Measurements from ENCODE around the gene TNS3. TPM values are rescaled to one million over a fixed set of nuclear protein-coding genes. Genes with fewer than 3 reads are reported as not detected.

TNS3 gene
- total RNA-seq, 2 donors from 2014 or later = 0.37 to 0.71 TPM

DNA sequence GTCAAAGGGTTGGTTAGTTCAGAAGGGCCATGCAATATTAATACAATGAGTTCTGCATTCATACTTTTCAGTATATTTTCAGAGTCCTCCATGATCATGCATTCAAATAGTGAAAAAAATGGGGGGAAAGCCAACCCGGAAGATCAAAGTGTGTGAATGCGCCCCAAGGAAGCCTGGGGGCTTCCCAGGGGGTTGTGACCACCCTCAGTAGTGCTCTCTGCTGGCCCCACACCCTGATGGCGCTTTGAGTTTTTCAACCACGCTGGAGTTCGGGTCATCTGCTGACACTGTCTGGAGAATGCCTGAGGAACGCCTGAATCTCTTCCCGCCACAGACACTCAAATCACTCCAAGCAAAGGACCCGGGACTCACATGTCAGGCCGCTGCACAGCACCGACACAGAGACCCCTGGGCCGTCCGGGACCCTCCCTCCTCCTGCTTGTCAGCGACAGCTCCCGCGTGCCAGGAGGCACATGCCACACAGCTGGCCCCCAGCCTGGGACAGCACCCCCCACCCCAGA is 1.0 kb downstream of the TNS3 start:
- Mint-ChIP-seq H3K27ac (no peak overlapping the region), H3K4me3 (no peak overlapping the region), H3K4me1 (no peaks in the 10 kb centered on the region), H3K9me3 (peaks cover 3% of the 10 kb centered on the region), H3K36me3 (ENCODE audit: low read depth) (no peaks in the 10 kb centered on the region), H3K27me3 (peaks cover 30% of the 10 kb centered on the region)
- no peak for ATAC-seq (replicated peaks)

DNA sequence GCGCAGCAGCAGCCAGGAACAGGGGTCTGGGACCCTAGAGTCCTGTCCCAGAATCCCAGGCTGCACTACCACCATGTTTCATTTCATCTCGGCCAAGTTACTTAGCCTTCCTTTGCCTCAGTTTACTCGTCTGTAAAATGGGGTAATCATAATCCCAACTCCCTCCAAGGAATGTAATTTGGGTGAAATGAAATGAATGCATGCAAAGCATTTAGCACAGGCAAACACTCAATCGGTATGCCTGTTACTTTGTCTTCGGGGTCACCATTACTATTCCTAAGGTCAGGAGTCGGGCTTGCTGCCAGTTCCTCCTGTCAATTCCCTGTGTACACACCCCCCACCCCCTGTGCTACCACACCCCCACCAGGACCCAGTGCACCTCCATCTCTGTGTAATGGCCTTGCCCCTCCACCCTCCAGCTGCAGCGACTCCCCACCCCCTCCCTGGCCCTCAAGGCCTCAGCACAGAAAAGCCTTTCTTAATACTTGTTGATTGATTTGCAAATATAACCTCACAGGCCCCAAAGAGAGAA is 1.7 kb downstream of the TNS3 start:
- no peaks in the 10 kb centered on the region for H3K4me1 Mint-ChIP-seq
- no peaks in the 10 kb centered on the region for H3K36me3 Mint-ChIP-seq (ENCODE audit: low read depth)
- no peak overlapping the region for H3K4me3 Mint-ChIP-seq
- peaks cover under 1% of the 10 kb centered on the region for H3K9me3 Mint-ChIP-seq
- no peak overlapping the region for H3K27ac Mint-ChIP-seq
- no peak for ATAC-seq (replicated peaks)
- H3K27me3 Mint-ChIP-seq = peaks cover 30% of the 10 kb centered on the region

DNA sequence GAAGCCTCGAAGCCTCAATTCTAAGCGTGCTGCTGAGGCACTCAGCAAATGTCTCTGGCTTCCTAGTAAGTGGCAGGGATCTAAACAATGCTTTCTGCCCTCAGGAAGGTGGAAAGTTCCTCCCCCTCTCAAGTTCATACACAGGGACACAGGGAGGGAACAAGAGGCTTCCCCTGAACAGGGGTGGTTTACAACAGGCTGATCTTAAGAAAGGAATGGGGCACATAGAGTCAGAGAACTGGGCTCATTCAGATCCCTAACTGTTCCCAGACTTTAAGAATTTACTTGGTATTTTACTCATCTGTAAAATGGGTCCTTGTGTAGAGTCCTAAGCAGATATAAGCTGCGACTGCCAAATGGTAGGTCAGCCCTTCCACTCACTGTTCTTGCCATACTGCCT is 2.5 kb downstream of the TNS3 start:
- H3K9me3 Mint-ChIP-seq = no peaks in the 10 kb centered on the region
- no peak for ATAC-seq (replicated peaks)
- no peak overlapping the region for H3K27ac Mint-ChIP-seq
- H3K36me3 Mint-ChIP-seq (ENCODE audit: low read depth) = no peaks in the 10 kb centered on the region
- H3K4me1 Mint-ChIP-seq = no peaks in the 10 kb centered on the region
- no peak overlapping the region for H3K4me3 Mint-ChIP-seq
- peaks cover 30% of the 10 kb centered on the region for H3K27me3 Mint-ChIP-seq

DNA sequence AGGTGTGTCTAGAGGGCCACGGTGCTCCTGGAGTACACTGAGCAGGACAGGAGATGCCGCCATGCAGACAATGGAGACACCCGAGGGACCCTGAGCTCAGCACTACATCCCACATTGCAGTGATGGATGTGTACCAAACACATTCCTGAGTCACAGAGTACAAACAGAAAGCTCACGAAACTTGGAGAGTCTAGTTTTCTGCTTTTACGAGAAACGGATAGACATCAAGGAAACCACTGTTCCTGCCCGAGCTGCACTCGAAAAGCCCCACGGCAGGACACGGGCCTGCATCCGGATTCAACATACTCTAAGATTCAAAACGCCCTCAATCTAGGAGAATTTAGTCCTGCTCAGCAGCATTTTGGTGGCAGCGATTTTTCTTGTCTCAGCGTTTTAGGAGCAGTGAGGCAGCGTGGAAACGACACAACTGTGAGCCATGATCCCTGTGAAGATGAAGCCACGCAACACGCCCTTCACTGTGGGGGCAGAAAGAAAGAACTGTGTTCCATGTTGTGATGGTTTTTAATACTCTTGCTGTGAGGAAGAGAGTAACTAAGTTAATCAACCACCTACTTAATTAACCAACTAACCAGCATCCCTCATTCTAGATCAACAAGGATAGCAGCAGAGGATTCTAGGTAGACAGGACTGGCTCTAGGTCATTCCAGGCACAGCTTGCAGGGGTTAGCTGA is 3.2 kb downstream of the TNS3 start:
- no peak for ATAC-seq (replicated peaks)
- no peak overlapping the region for H3K4me3 Mint-ChIP-seq
- H3K27me3 Mint-ChIP-seq = peaks cover 29% of the 10 kb centered on the region
- H3K4me1 Mint-ChIP-seq = no peaks in the 10 kb centered on the region
- H3K36me3 Mint-ChIP-seq (ENCODE audit: low read depth) = no peaks in the 10 kb centered on the region
- no peak overlapping the region for H3K27ac Mint-ChIP-seq
- H3K9me3 Mint-ChIP-seq = no peaks in the 10 kb centered on the region

DNA sequence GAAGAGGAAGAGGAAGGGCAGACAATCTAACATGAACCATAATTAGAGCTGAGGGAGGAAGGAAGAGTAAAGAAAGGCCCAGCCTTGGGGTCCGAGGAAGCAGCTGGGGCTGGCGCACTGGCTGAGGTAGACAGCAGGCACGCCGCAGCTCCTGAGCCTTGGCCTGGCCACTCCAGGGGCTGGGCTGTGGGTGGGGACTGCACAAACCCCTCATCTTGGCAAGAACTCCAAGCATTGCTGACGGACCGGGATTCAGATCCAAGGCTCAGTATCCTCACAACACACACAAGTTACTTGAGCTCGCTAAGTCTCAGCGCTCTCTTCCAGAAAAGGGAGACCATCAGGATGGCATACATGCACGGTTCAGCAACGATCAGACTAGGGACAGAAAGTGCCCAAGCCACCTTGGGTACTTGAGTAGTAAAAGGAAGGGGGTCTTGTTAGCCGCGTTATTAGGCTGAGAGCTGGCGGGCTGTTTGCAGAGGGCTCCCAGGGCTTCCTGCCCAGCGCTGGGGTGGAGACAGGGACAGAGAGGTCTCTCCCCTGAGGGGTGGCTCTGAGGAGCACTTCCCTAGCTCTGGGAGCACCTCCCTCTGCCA is 4.5 kb downstream of the TNS3 start:
- H3K36me3 Mint-ChIP-seq (ENCODE audit: low read depth) = no peaks in the 10 kb centered on the region
- H3K9me3 Mint-ChIP-seq = no peaks in the 10 kb centered on the region
- no peak overlapping the region for H3K27ac Mint-ChIP-seq
- H3K27me3 Mint-ChIP-seq = peaks cover 22% of the 10 kb centered on the region
- ATAC-seq (replicated peaks) = no peak
- H3K4me1 Mint-ChIP-seq = no peaks in the 10 kb centered on the region
- H3K4me3 Mint-ChIP-seq = no peak overlapping the region

DNA sequence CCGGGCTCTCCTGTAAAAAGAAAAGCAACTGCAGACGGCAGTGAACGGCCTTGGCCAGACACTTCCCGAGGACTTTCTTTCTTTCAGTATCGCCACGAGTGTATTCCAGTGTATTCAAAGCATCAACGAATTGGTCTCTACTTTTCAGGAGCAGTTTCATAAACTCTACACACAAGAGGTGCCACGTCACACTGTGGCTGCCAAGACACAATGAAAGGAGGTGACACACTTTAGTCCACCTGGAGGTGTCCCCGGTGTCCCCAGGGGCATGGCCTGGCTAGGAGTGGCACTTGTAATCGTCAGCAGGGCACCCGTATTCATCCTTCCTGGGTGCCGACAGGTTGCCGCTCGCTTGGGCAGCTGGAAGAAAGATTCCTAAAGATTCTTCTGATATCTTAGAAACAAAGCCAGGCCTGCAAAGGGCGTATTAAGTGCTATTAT is 5.0 kb downstream of the TNS3 start:
- H3K9me3 Mint-ChIP-seq = no peaks in the 10 kb centered on the region
- no peak overlapping the region for H3K4me3 Mint-ChIP-seq
- no peak for ATAC-seq (replicated peaks)
- H3K27me3 Mint-ChIP-seq = peaks cover 19% of the 10 kb centered on the region
- no peaks in the 10 kb centered on the region for H3K4me1 Mint-ChIP-seq
- H3K27ac Mint-ChIP-seq = no peak overlapping the region
- no peaks in the 10 kb centered on the region for H3K36me3 Mint-ChIP-seq (ENCODE audit: low read depth)

DNA sequence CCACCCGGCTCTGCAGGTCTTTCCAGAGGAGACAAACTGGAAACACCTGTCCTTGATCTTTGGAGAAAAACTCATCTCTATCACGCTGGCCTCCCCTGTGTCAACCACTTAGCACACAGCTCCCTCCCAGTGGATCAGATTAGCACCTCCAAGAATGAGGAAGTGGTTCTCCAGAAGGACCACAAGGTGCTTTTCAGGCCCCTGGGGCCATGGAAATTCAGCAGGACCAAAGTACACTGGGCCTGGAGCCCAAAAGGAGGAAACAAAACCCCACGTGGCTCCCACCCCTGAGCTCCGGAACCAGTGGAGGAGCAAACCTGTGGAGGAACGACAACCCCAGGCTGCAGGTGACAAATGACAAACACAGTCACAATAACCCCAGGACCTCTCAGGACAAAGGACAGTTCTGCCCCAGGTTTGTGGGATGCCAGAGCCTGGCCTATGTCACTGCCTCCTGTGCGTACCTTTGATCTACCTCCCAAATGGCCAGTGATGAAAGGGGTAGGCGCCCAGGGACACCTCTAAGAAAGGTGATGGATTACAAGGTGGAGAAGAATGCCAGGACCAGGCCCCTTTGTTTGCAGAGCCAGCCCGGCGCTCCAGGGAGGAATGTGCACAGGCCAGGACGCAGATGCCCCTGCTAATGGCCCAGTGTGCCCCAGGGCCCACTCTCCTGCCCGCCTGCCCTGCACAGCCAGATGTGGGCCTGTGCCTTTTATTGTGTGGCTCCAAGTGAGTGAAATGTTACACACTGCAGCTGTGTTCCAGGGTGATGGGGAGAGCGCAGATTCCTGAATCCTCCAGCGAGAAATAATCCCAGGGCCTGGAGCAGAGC is 5.7 kb downstream of the TNS3 start:
- H3K27ac Mint-ChIP-seq = no peak overlapping the region
- H3K36me3 Mint-ChIP-seq (ENCODE audit: low read depth) = no peaks in the 10 kb centered on the region
- H3K4me1 Mint-ChIP-seq = no peaks in the 10 kb centered on the region
- no peaks in the 10 kb centered on the region for H3K9me3 Mint-ChIP-seq
- peaks cover 19% of the 10 kb centered on the region for H3K27me3 Mint-ChIP-seq
- H3K4me3 Mint-ChIP-seq = no peak overlapping the region
- ATAC-seq (replicated peaks) = no peak

DNA sequence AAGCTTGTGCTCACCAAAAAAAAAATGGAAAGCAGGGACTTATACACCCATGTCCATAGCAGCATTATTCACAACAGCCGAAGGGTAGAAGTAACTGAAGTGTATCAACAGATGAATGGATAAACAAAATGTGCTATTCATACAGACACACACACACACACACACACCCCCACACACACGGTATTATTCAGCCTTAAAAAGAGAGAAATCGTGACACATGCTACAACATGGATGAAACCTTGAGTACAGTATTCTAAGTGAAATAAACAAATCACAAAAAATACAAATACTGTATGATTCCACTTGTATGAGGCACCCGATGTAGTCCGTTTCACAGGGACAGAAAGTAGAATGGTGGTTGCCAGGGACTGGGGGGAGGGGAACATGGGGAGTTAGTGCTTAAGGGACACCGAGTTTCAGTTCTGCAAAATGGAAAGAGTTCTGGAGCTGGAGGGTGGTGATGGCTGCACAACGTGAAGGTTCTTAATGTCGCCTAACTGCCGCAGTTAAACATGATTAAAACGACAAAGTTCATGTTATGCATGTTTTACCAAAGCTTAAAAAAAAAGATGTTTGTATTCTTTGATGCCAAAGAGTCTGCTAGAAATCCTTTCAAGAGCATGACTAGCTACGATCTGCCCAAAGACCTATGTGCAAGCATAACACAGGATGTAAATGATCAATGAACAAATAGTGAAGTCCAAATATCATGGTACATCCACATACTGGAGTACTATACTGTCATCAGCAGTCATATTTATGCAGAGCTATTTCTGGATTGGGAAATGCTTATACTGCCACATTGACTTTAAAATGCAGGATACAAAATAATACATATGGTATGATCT is 7.2 kb downstream of the TNS3 start:
- Mint-ChIP-seq H3K27me3 (peaks cover 6% of the 10 kb centered on the region), H3K4me1 (no peaks in the 10 kb centered on the region), H3K4me3 (no peak overlapping the region), H3K9me3 (no peaks in the 10 kb centered on the region), H3K27ac (no peak overlapping the region), H3K36me3 (ENCODE audit: low read depth) (no peaks in the 10 kb centered on the region)
- ATAC-seq (replicated peaks) = no peak

DNA sequence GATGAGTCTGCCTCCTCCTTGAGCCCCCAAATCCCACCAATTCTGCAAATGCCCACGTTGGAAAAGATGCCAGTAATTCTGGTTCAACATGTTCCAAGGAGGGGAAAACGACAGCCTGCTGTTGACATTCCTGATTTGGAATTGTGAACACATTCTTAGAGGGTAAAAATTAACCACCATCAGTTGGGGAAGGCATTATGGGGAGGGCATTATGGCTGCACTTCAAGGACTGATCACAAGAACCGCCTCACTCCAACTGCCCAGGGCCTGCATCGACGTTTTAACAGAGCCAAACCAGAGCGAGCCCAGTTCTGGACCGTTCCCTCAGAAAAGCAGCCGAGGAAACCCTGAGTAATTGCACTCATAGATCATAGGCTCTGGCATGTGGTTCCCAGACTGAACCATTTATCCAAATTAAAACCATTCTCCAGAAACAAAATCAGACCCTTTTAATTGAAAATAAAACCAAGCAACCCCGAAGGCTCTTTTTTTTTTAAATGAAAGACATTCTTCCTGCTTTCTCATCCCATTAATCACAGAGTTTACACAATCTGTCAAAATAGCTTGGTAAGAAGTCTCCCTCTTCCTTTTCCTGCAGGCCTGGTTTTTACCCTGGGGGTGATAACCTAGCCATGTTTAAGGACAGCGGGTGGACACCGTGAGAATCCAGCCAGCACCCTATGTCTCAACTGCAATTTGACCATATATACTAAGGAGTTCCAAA is 8.0 kb downstream of the TNS3 start:
- no peak for ATAC-seq (replicated peaks)
- Mint-ChIP-seq H3K36me3 (ENCODE audit: low read depth) (no peaks in the 10 kb centered on the region), H3K4me1 (no peaks in the 10 kb centered on the region), H3K27me3 (peaks cover 6% of the 10 kb centered on the region), H3K4me3 (no peak overlapping the region), H3K27ac (no peak overlapping the region), H3K9me3 (no peaks in the 10 kb centered on the region)

DNA sequence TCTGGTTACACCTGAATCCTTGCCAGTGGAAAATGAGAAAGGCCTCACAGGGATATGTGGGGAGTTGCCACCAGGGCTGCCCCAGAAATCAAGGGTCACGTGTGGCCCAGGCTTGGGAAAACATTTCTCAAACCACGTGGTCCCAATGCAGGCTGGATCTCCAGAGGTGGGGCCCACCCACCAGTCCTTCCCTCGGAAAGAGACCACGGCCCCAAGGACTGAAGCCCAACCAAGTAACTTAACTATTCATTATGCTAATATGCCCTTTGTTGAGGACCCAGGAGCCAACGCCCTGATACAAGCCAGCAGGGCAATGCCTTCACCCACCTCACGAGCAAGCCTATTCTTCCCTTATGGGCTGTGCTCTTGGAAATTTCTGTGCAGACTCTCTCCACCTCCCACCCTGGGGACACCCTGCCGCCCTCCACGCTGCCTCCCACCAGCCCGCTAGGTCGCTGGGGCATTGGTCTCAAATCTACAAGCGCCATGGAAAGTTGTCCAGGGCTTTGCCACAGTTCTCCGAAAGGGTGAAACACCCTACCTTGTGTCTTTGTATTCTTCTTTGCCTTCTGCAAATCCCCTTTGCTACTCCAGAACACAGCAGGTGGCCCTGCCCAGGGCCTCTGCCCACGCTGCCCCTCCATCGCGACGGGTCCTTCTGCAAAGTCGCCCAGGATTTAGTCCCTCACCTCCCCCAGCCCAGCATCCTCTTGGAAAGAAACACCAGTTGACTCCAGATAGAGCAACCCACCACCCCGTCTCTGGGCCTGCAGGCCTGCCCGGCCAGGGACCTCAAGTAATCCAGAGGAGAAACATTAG is 8.8 kb downstream of the TNS3 start:
- no peaks in the 10 kb centered on the region for H3K36me3 Mint-ChIP-seq (ENCODE audit: low read depth)
- ATAC-seq (replicated peaks) = no peak
- no peaks in the 10 kb centered on the region for H3K4me1 Mint-ChIP-seq
- H3K4me3 Mint-ChIP-seq = no peak overlapping the region
- no peak overlapping the region for H3K27ac Mint-ChIP-seq
- peaks cover 6% of the 10 kb centered on the region for H3K27me3 Mint-ChIP-seq
- H3K9me3 Mint-ChIP-seq = no peaks in the 10 kb centered on the region

DNA sequence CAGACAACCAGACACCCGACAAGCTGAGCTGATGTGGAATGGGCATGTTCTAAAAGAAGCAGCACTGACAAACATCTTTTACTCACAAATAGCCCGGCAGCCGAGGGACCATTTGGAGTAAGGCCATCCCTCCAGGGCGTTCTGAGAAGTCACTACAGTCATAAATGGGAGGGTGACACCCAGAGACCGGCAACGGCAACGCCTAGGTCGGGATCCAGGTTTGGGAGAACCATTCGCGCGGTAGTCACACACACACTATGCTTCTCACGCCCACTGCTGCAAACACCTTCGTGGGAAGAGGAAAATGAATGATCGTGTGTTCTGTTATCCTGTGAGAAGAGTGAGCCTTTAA is 9.8 kb downstream of the TNS3 start:
- no peak overlapping the region for H3K27ac Mint-ChIP-seq
- no peaks in the 10 kb centered on the region for H3K9me3 Mint-ChIP-seq
- no peak for ATAC-seq (replicated peaks)
- H3K36me3 Mint-ChIP-seq (ENCODE audit: low read depth) = no peaks in the 10 kb centered on the region
- peaks cover 4% of the 10 kb centered on the region for H3K27me3 Mint-ChIP-seq
- no peaks in the 10 kb centered on the region for H3K4me1 Mint-ChIP-seq
- no peak overlapping the region for H3K4me3 Mint-ChIP-seq

DNA sequence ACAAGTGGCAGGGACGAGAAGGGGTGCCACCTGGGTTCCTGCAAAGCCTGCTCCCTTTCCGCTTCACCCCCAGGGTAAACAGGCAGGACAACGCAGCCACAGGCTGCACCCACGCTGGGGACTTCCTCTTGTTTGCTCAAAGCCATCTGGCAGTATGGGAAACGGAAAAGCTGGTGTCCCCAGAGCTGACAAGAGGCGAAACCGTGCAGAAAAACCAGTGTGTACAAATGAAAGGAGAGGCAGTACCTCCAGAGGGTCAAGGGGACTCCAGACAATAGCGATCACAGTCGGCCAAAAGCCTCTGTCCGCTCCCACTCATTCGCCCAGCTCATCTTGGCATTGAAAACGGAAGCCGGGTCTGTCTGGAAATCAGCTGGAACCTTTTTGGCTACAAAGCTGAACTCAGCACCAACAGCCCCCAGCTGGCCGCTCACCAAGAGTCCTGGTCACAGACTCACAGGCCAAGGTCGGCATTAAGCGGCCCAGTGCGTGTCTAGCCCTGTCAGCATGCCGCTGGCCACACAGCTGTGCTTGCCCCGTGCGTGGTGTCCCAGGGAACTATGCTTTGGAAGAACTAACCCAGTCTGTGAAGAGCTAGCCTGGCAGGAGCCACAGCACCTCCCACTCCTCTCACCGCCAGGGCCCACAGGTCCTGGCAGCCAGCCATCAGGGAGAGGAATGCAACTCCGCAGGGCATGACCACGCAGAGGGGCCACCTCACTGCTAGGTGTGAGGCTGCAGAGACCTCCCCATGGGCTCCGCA is 10.4 kb downstream of the TNS3 start:
- ATAC-seq (replicated peaks) = no peak
- H3K36me3 Mint-ChIP-seq (ENCODE audit: low read depth) = no peaks in the 10 kb centered on the region
- no peak overlapping the region for H3K27ac Mint-ChIP-seq
- H3K9me3 Mint-ChIP-seq = no peaks in the 10 kb centered on the region
- H3K4me1 Mint-ChIP-seq = no peaks in the 10 kb centered on the region
- H3K4me3 Mint-ChIP-seq = no peak overlapping the region
- peaks cover 3% of the 10 kb centered on the region for H3K27me3 Mint-ChIP-seq

Data from activated T-helper 17 cell treated with anti-CD3 and anti-CD28 coated beads, Interleukin-2, amount 50 U/mL, for 72 hours (primary cell).